ENCODE data around the gene KCNQ1. TPM values are rescaled to one million over a fixed set of nuclear protein-coding genes. Genes with fewer than 3 reads are reported as not detected.

The KCNQ1 gene
- total and polyA plus RNA-seq, 2 of the 13 experiments (the other 11 are each of a cell fraction or from before 2014, with no cell fraction given), result 0.02 to 0.08 TPM

DNA sequence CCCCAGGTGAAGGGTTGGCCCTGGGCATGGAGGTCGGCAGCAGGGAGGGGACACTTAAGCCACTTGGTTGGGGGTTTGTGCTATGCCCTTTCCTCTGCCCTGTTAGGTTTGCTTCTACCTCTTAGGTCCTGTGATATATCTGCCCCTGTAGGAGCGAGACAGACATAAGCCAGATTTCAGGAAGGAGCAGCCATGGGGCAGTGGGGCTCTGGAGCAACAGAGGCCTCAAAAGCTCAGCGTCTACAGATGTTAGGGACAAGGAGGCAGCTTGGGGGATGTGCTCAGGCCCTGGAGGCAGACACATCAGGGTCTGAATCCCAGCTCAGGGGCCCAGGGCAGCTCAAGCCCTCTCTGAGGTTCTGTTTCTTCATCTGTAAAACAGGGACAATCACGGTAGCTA lies 282.2 kb downstream of the KCNQ1 start (continued):
- TF ChIP-seq, protein P1, sequence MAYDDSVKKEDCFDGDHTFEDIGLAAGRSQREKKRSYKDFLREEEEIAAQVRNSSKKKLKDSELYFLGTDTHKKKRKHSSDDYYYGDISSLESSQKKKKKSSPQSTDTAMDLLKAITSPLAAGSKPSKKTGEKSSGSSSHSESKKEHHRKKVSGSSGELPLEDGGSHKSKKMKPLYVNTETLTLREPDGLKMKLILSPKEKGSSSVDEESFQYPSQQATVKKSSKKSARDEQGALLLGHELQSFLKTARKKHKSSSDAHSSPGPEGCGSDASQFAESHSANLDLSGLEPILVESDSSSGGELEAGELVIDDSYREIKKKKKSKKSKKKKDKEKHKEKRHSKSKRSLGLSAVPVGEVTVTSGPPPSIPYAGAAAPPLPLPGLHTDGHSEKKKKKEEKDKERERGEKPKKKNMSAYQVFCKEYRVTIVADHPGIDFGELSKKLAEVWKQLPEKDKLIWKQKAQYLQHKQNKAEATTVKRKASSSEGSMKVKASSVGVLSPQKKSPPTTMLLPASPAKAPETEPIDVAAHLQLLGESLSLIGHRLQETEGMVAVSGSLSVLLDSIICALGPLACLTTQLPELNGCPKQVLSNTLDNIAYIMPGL (CRISPR knock-in tag; IDR thresholded peaks at IDR 0.05; ENCODE audit: borderline replicate concordance in 1 of 2, low read depth in 1 of 2), result 0 out of 4 replicates have a peak, but pooled peaks of 1 of the 2 experiments have one; percentile 26
- TF ChIP-seq ETV5 (CRISPR knock-in tag; IDR thresholded peaks at IDR 0.05; ENCODE audit: borderline replicate concordance), result no peak
- no peak for TF ChIP-seq MTF2 (CRISPR knock-in tag; IDR thresholded peaks at IDR 0.05; ENCODE audit: borderline replicate concordance)
- TF ChIP-seq, protein P2, sequence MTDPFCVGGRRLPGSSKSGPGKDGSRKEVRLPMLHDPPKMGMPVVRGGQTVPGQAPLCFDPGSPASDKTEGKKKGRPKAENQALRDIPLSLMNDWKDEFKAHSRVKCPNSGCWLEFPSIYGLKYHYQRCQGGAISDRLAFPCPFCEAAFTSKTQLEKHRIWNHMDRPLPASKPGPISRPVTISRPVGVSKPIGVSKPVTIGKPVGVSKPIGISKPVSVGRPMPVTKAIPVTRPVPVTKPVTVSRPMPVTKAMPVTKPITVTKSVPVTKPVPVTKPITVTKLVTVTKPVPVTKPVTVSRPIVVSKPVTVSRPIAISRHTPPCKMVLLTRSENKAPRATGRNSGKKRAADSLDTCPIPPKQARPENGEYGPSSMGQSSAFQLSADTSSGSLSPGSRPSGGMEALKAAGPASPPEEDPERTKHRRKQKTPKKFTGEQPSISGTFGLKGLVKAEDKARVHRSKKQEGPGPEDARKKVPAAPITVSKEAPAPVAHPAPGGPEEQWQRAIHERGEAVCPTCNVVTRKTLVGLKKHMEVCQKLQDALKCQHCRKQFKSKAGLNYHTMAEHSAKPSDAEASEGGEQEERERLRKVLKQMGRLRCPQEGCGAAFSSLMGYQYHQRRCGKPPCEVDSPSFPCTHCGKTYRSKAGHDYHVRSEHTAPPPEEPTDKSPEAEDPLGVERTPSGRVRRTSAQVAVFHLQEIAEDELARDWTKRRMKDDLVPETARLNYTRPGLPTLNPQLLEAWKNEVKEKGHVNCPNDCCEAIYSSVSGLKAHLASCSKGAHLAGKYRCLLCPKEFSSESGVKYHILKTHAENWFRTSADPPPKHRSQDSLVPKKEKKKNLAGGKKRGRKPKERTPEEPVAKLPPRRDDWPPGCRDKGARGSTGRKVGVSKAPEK (CRISPR knock-in tag; IDR thresholded peaks at IDR 0.05; ENCODE audit: borderline replicate concordance), result no peak
- 0 out of 2 replicates have a peak, but pooled peaks have one; percentile 35 for TF ChIP-seq MTA1 (CRISPR knock-in tag; IDR thresholded peaks at IDR 0.05; ENCODE audit: borderline replicate concordance)
- TF ChIP-seq KLF11 (CRISPR knock-in tag; IDR thresholded peaks at IDR 0.05), result no peak

DNA sequence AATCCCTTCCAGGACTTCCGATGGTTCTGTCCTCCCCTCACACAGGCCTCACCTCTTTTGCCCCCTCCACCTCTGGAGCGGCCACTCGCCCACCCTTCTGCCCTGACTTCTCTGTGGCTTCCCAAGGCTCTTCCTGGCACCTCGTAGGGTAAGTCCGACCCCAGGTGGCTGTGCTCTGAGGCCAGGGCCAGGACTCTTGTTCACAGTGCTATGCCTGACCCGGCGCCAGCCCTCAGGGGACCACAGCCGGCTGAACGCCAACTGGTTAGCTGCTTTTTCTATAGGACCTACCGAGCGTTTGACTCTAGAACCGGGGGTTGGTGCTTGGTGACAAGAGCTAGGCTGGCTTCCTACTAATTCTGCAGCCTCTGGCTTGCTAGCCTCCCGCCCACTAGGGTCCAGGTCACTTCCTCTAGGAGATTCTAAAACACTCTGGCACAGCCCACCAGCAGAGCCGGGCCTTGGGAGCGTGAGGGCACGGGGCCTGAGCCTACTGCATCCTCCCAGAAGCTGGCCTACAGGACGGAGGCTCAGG lies 283.4 kb downstream of the KCNQ1 start:
- Histone ChIP-seq H3K79me2 (ENCODE audit: insufficient read depth, low read length) (peaks cover 54% of the 10 kb centered on the region), H3K4me2 (ENCODE audit: low read depth, low read length) (peak overlapping the region; percentile 96), H3K36me3 (replicated peaks in 1 of 2; ENCODE audit: control insufficient read depth in 1 of 2, insufficient read depth in 2 of 2, low read length in 2 of 2) (no peaks in the 10 kb centered on the region), H3K9ac (ENCODE audit: insufficient read depth, low read depth, low read length) (peak overlapping the region; percentile 96), H3K9me3 (ENCODE audit: low read length) (no peaks in the 10 kb centered on the region), H3K4me3 (replicated peaks in 1 of 3; ENCODE audit: insufficient read depth in 1 of 3, low read depth in 2 of 3, low read length in 3 of 3) (peak overlapping the region; percentile 29 to 82 (median 37); a peak in 5 of 6 replicates), H3K4me1 (ENCODE audit: insufficient read depth, low read length) (peaks cover 81% of the 10 kb centered on the region), H3K27me3 (ENCODE audit: control insufficient read depth in 1 of 2, insufficient read depth in 2 of 2, low read length in 2 of 2) (no peaks in the 10 kb centered on the region), H2AFZ (ENCODE audit: low read length) (no peak overlapping the region), H3K27ac (ENCODE audit: extremely low read length, insufficient read depth, low read length) (peak overlapping the region; percentile 99), H4K20me1 (ENCODE audit: insufficient read depth, low read length) (no peaks in the 10 kb centered on the region)
- 54% methylated on average over 9 of the region's 17 CpGs for WGBS (ENCODE audit: low lambda C conversion rate)
- in situ Hi-C loops (cut with HindIII; ENCODE audit: extremely low pct_ligation_motif_present, low pct_unique_long_range_greater_than_20kb) (loop anchor here (25.0 kb wide), 1 partner anchor 516 kb away; no protein-coding TSS in a partner anchor), intact Hi-C loops (cut with micrococcal nuclease; ENCODE audit: unreplicated experiment) (no loop called here)
- BruUV-seq (replicated peaks), result no TSS peak
- ChIA-PET CTCF (ENCODE audit: low intra/inter-chr PET ratio, low total read pairs) (no interaction called here), POLR2A (interaction anchor here (1.0 to 10.7 kb wide), 11 partner anchors 9 to 741 kb away, joined by 3 to 201 read pairs (median 16); partner anchors contain the start of gene KCNQ1OT1)
- DNase-seq (ENCODE audit: low spot score) (peak; percentile 40), ATAC-seq (peak; percentile 2), FAIRE-seq (no peak)
- TF ChIP-seq ZSCAN29 (CRISPR knock-in tag; conservative IDR thresholded peaks at IDR 0.05) (no peak), ZNF558 (CRISPR knock-in tag; IDR thresholded peaks at IDR 0.05; ENCODE audit: borderline replicate concordance) (no peak), PCBP1 (IDR thresholded peaks at IDR 0.05; ENCODE audit: borderline replicate concordance, low read depth, low read length) (0 out of 2 replicates have a peak, but pooled peaks have one; percentile 0), ZNF333 (CRISPR knock-in tag; IDR thresholded peaks at IDR 0.05; ENCODE audit: borderline replicate concordance) (no peak), ZNF10 (CRISPR knock-in tag; IDR thresholded peaks at IDR 0.05; ENCODE audit: borderline replicate concordance, low read depth) (no peak)
- TF ChIP-seq, protein P3, sequence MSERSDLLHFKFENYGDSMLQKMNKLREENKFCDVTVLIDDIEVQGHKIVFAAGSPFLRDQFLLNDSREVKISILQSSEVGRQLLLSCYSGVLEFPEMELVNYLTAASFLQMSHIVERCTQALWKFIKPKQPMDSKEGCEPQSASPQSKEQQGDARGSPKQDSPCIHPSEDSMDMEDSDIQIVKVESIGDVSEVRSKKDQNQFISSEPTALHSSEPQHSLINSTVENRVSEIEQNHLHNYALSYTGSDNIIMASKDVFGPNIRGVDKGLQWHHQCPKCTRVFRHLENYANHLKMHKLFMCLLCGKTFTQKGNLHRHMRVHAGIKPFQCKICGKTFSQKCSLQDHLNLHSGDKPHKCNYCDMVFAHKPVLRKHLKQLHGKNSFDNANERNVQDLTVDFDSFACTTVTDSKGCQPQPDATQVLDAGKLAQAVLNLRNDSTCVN (CRISPR knock-in tag; IDR thresholded peaks at IDR 0.05; ENCODE audit: borderline replicate concordance), result no peak

All from HepG2 (cell line).